ENCODE results near the gene TNS2. TPM values are rescaled to one million over a fixed set of nuclear protein-coding genes. Genes with fewer than 3 reads are reported as not detected.
A peak's percentile ranks its signal among the peaks of the same experiment; 100 is the strongest.

Gene TNS2
- total RNA-seq, 2 experiments from 2014 or later: 2.3 to 3.0 TPM

GRCh38 chr12:53096759-53097158, 46.9 kb downstream of the TNS2 start:
- H3K4me3 Mint-ChIP-seq: peak overlapping the region; percentile 75
- Histone ChIP-seq H3K27ac (ENCODE audit: low read depth in 1 of 2, low read length in 2 of 2) (no peak overlapping the region), H3K4me3 (ENCODE audit: low read length) (no peak overlapping the region), H3K27me3 (ENCODE audit: control insufficient read depth in 1 of 2, insufficient read depth in 2 of 2, low read length in 2 of 2) (peaks cover 0 to 11% of the 10 kb centered on the region in 2 experiments), H3K36me3 (ENCODE audit: insufficient read depth, low read length) (no peaks in the 10 kb centered on the region), H3K4me1 (ENCODE audit: insufficient read depth, low read length) (peaks cover 40% of the 10 kb centered on the region), H3K9me3 (ENCODE audit: control insufficient read depth in 1 of 2, insufficient read depth in 1 of 2, low read length in 2 of 2) (no peaks in the 10 kb centered on the region)
- intact Hi-C loops (cut with DNase I, micrococcal nuclease): loop anchor here in 1 of 2 experiments (5.0 kb wide), 1 partner anchor 59 kb away; no protein-coding TSS in a partner anchor
- DNase-seq (no peak), ATAC-seq (ENCODE audit: poor library complexity) (no peak)
- H3K4me1 Mint-ChIP-seq (ENCODE audit: low read depth): peaks cover 25% of the 10 kb centered on the region
- ChIA-PET POLR2A (no interaction called here), CTCF (no interaction called here)
- H3K9me3 Mint-ChIP-seq: no peaks in the 10 kb centered on the region
- no peak for TF ChIP-seq CTCF (IDR thresholded peaks at IDR 0.05)
- peaks cover 9% of the 10 kb centered on the region for H3K27me3 Mint-ChIP-seq
- H3K36me3 Mint-ChIP-seq (ENCODE audit: low read depth): no peaks in the 10 kb centered on the region
- H3K27ac Mint-ChIP-seq: no peak overlapping the region

GRCh38 chr12:53097207-53097563, 47.3 kb downstream of the TNS2 start:
- Mint-ChIP-seq H3K9me3 (no peaks in the 10 kb centered on the region), H3K27me3 (peaks cover 9% of the 10 kb centered on the region), H3K4me3 (peak overlapping the region; percentile 75), H3K36me3 (ENCODE audit: low read depth) (no peaks in the 10 kb centered on the region), H3K4me1 (ENCODE audit: low read depth) (peaks cover 29% of the 10 kb centered on the region), H3K27ac (no peak overlapping the region)
- H3K4me1 ChIP-seq (ENCODE audit: insufficient read depth, low read length): peaks cover 45% of the 10 kb centered on the region
- H3K27ac ChIP-seq (ENCODE audit: low read depth in 1 of 2, low read length in 2 of 2): no peak overlapping the region
- no peak for ATAC-seq (ENCODE audit: poor library complexity)
- H3K27me3 ChIP-seq (ENCODE audit: control insufficient read depth in 1 of 2, insufficient read depth in 2 of 2, low read length in 2 of 2): peaks cover 0 to 11% of the 10 kb centered on the region in 2 experiments
- DNase-seq: no peak
- ChIA-PET POLR2A (interaction anchor here (1.1 to 4.8 kb wide), 3 partner anchors 18 to 66 kb away, joined by 4 to 37 read pairs (median 26); partner anchors contain the start of gene SPRYD3), CTCF (interaction anchor here (1.3 to 7.6 kb wide), 3 partner anchors 18 to 43 kb away, joined by 3 to 114 read pairs (median 21); partner anchors contain the start of gene SPRYD3)
- intact Hi-C loops (cut with DNase I, micrococcal nuclease): loop anchor here in 1 of 2 experiments (5.0 kb wide), 1 partner anchor 60 kb away; no protein-coding TSS in a partner anchor
- no peaks in the 10 kb centered on the region for H3K9me3 ChIP-seq (ENCODE audit: control insufficient read depth in 1 of 2, insufficient read depth in 1 of 2, low read length in 2 of 2)
- H3K36me3 ChIP-seq (ENCODE audit: insufficient read depth, low read length): no peaks in the 10 kb centered on the region
- TF ChIP-seq CTCF (IDR thresholded peaks at IDR 0.05): no peak
- peak overlapping the region; percentile 51 for H3K4me3 ChIP-seq (ENCODE audit: low read length)

GRCh38 chr12:53097564-53098353, 47.9 kb downstream of the TNS2 start, which contains the start of gene IGFBP6:
Gene IGFBP6 (plus strand): TSS chr12:53097667. CDS start chr12:53097718, 51 bp downstream.
- no peaks in the 10 kb centered on the region for H3K36me3 ChIP-seq (ENCODE audit: insufficient read depth, low read length)
- DNase-seq (peak; percentile 16 to 76 (median 46)), ATAC-seq (ENCODE audit: poor library complexity) (peak; percentile 39)
- peaks cover 50% of the 10 kb centered on the region for H3K4me1 ChIP-seq (ENCODE audit: insufficient read depth, low read length)
- Mint-ChIP-seq H3K27ac (peak within 1 kb of the TSS; percentile 55), H3K9me3 (no peaks in the 10 kb centered on the region), H3K4me1 (ENCODE audit: low read depth) (peaks cover 35% of the 10 kb centered on the region), H3K27me3 (peaks cover 9% of the 10 kb centered on the region), H3K36me3 (ENCODE audit: low read depth) (no peaks in the 10 kb centered on the region), H3K4me3 (peak within 1 kb of the TSS; percentile 76)
- ChIA-PET POLR2A (interaction anchor here (0.9 to 4.8 kb wide), 6 partner anchors 13 to 66 kb away, joined by 3 to 37 read pairs (median 6); partner anchors contain the start of gene SPRYD3), CTCF (interaction anchor here (0.5 to 7.6 kb wide), 7 partner anchors 16 to 1774 kb away, joined by 3 to 114 read pairs (median 3); partner anchors contain the start of genes BIN2 and SPRYD3)
- peak within 1 kb of the TSS in 1 of 2 donors; percentile 29 for H3K27ac ChIP-seq (ENCODE audit: low read depth in 1 of 2, low read length in 2 of 2)
- H3K27me3 ChIP-seq (ENCODE audit: control insufficient read depth in 1 of 2, insufficient read depth in 2 of 2, low read length in 2 of 2): peaks cover 0 to 11% of the 10 kb centered on the region in 2 experiments
- no peaks in the 10 kb centered on the region for H3K9me3 ChIP-seq (ENCODE audit: control insufficient read depth in 1 of 2, insufficient read depth in 1 of 2, low read length in 2 of 2)
- H3K4me3 ChIP-seq (ENCODE audit: low read length): peak within 1 kb of the TSS; percentile 51
- no peak for TF ChIP-seq CTCF (IDR thresholded peaks at IDR 0.05)
- intact Hi-C loops (cut with DNase I, micrococcal nuclease): loop anchor here (2.0 to 5.0 kb wide), 2 partner anchors 19 to 60 kb away; partner anchors contain the start of gene SPRYD3 (in 1 of the 2)
